Measurements from ENCODE around the gene PSMD6. TPM values are rescaled to one million over a fixed set of nuclear protein-coding genes. Genes with fewer than 3 reads are reported as not detected.

The PSMD6 gene
- total RNA-seq, 4 donors from 2014 or later = 73.1 to 97.4 (median 79.5) TPM

GRCh38 chr3:64000453-64001055 is 22.7 kb downstream of the PSMD6 start:
- no peaks in the 10 kb centered on the region for H3K27me3 ChIP-seq
- WGBS, 2 donors (ENCODE audit: low coverage in 1 of 2) = 75 to 79% methylated on average over 5 to 8 of the region's 9 CpGs
- no peaks in the 10 kb centered on the region for H3K9me3 ChIP-seq
- peaks cover 0 to 81% of the 10 kb centered on the region in 2 donors for H3K36me3 ChIP-seq
- H3K4me3 ChIP-seq = no peak overlapping the region
- no peak for TF ChIP-seq EP300 (IDR thresholded peaks at IDR 0.05)
- no peak for TF ChIP-seq CTCF (IDR thresholded peaks at IDR 0.05)
- no peak for TF ChIP-seq POLR2A (IDR thresholded peaks at IDR 0.05)
- TF ChIP-seq POLR2AphosphoS5 (IDR thresholded peaks at IDR 0.05) = no peak
- ATAC-seq = no peak
- peaks cover 0 to 36% (median 0%) of the 10 kb centered on the region in 3 donors for H3K4me1 ChIP-seq
- H3K27ac ChIP-seq = no peak overlapping the region

- no peak for ATAC-seq
- Histone ChIP-seq H3K9me3 (no peaks in the 10 kb centered on the region), H3K4me1 (peaks cover 0 to 36% (median 0%) of the 10 kb centered on the region in 3 donors), H3K36me3 (peaks cover 0 to 82% of the 10 kb centered on the region in 2 donors), H3K27me3 (no peaks in the 10 kb centered on the region), H3K27ac (peak overlapping the region in 1 of 4 donors; percentile 22), H3K4me3 (no peak overlapping the region)
- WGBS, 2 donors (ENCODE audit: low coverage in 1 of 2) = 65 to 67% methylated on average over 8 to 10 of the region's 10 CpGs
- TF ChIP-seq POLR2AphosphoS5 (IDR thresholded peaks at IDR 0.05) (no peak), EP300 (IDR thresholded peaks at IDR 0.05) (no peak), CTCF (IDR thresholded peaks at IDR 0.05) (no peak), POLR2A (IDR thresholded peaks at IDR 0.05) (no peak)
Measured at GRCh38 chr3:63998852-63999754, 24.2 kb downstream of the PSMD6 start.

DNA sequence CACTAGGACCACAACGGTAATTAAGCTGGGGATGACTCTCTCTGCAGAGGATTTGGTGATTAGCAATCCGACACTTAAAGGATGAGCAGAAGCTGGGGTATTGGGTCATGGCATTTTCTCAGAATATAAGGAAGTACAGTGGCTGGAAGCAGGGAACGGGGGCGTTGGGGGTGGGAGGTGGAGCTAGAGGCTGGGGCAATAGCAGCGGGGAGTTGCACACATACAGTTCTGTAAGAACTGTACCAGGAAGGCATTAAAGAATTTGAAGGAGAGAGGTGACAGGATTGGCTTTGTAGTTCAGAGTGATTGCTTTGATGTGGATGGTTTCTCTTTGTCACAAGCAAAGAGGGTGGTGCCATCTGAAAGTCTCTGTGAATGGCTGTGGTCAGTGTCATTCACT is 28.2 kb downstream of the PSMD6 start:
- Histone ChIP-seq H3K36me3 (peaks cover 0 to 91% of the 10 kb centered on the region in 2 donors), H3K4me1 (peaks cover 0 to 28% (median 0%) of the 10 kb centered on the region in 3 donors), H3K27ac (no peak overlapping the region), H3K27me3 (no peaks in the 10 kb centered on the region), H3K4me3 (no peak overlapping the region), H3K9me3 (no peaks in the 10 kb centered on the region)
- ATAC-seq = no peak
- 40 to 84% methylated on average over 2 to 5 of the region's 5 CpGs for WGBS, 2 donors (ENCODE audit: low coverage in 1 of 2)
- TF ChIP-seq POLR2AphosphoS5 (IDR thresholded peaks at IDR 0.05) (no peak), EP300 (IDR thresholded peaks at IDR 0.05) (no peak), CTCF (IDR thresholded peaks at IDR 0.05) (no peak), POLR2A (IDR thresholded peaks at IDR 0.05) (no peak)

DNA sequence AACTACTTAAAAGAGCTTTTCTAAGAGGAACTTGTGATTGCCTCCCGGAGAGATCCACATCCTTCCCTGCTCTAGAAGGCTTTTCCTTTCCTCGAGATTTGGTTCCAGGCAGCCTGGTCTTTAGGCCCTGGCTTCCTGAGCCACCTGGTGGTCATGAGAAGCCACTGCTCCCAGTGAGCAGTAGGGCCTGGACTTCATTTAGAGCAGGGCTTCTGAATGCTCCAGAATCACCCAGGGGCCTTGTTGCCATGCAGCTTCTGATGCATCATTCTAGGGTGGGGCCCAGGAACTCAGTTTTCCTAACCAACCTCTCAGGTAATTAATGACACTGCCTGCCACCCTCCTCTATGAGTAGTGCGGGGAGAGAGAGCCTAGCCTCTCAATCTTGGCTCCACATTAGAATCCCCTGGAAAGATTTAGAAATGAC is 29.6 kb downstream of the PSMD6 start:
- Histone ChIP-seq H3K4me3 (no peak overlapping the region), H3K27me3 (no peaks in the 10 kb centered on the region), H3K27ac (peak overlapping the region in 1 of 4 donors; percentile 5), H3K9me3 (no peaks in the 10 kb centered on the region), H3K4me1 (peaks cover 0 to 17% (median 0%) of the 10 kb centered on the region in 3 donors), H3K36me3 (peaks cover 0 to 91% of the 10 kb centered on the region in 2 donors)
- 0% methylated on average over 2 of the region's 3 CpGs for WGBS, 2 donors (ENCODE audit: low coverage in 1 of 2)
- TF ChIP-seq EP300 (IDR thresholded peaks at IDR 0.05) (no peak), POLR2A (IDR thresholded peaks at IDR 0.05) (no peak), POLR2AphosphoS5 (IDR thresholded peaks at IDR 0.05) (no peak), CTCF (IDR thresholded peaks at IDR 0.05) (peak; percentile 91 to 97 (median 94))
- ATAC-seq = peak; percentile 89
